ENCODE data around the gene MTG2.

DNA sequence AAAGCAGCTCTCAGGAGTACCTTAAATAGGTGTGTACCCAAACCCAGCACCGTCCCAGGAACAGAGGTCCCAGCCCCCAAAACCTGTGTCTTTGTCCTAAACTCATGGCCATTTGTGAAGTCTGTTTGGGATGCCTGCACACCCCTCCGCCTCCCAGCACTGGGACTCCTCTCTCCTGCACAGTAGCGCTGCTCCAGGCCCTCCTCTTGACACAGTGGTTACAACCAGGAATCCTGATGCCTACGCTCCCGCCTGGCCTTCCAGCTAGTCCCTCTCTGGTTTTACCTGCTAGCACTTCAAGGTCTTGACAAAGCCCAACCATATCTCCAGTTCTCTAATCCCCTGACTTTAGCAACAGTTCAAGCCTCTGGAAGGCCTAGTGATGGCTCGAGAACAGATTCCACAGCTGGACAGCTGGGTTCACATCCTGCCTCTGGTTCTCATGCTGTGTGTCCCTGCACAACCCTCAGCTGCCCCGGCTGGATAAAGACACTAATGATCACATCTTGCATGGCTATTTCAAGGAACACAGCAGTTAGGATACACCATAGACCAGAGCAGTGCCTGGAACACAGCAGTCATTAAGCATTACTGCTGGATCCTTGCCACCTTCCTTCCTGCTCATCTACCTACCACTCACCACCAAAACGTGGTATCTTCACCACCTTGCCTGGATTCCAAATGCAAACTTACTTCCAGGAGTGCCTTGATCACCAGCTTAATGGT lies 45.2 kb upstream of the MTG2 start:
- TF ChIP-seq POLR2A (IDR thresholded peaks at IDR 0.05) (no peak), CTCF (IDR thresholded peaks at IDR 0.05) (no peak)
